Measurements from ENCODE around the gene OLFM1.

The OLFM1 gene

GRCh38 chr9:135126451-135127187 lies 39.2 kb downstream of the OLFM1 start:
- H3K9ac ChIP-seq (ENCODE audit: low read length), result no peak overlapping the region
- H4K8ac ChIP-seq (ENCODE audit: low read length), result no peak overlapping the region
- WGBS, result 84% methylated on average over 32 of the region's 34 CpGs
- no peak overlapping the region for H3K4ac ChIP-seq (ENCODE audit: low read depth in 1 of 2, low read length in 2 of 2)
- H3K4me2 ChIP-seq (ENCODE audit: low read length, poor library complexity, severe bottlenecking), result no peak overlapping the region
- H2BK5ac ChIP-seq (ENCODE audit: low read depth, low read length, poor library complexity, severe bottlenecking), result no peak overlapping the region
- no peak overlapping the region for H2BK12ac ChIP-seq (ENCODE audit: low read length in 2 of 2)
- no peak overlapping the region for H3K23ac ChIP-seq (ENCODE audit: low read length in 2 of 2)
- no peaks in the 10 kb centered on the region for H3K36me3 ChIP-seq (ENCODE audit: control insufficient read depth in 1 of 2, insufficient read depth in 2 of 2, low read depth in 1 of 2, low read length in 2 of 2)
- H2BK120ac ChIP-seq (ENCODE audit: low read depth, low read length), result no peak overlapping the region
- peaks cover 0 to 31% of the 10 kb centered on the region in 2 experiments for H3K27me3 ChIP-seq (ENCODE audit: control insufficient read depth in 1 of 2, insufficient read depth in 1 of 2, low read length in 2 of 2)
- no peaks in the 10 kb centered on the region for H3K4me1 ChIP-seq (ENCODE audit: control insufficient read depth, insufficient read depth, low read depth, low read length)
- no peak for DNase-seq
- H4K91ac ChIP-seq (ENCODE audit: low read length), result no peak overlapping the region
- no peak overlapping the region for H2AFZ ChIP-seq (ENCODE audit: low read depth, low read length)
- H3K14ac ChIP-seq (ENCODE audit: low read length in 2 of 2), result no peak overlapping the region
- no peak overlapping the region for H3K18ac ChIP-seq (ENCODE audit: low read depth in 1 of 2, low read length in 2 of 2)
- H2BK15ac ChIP-seq (ENCODE audit: low read depth, poor library complexity, severe bottlenecking), result no peak overlapping the region
- H3K27ac ChIP-seq (ENCODE audit: low read length, poor library complexity, severe bottlenecking), result no peak overlapping the region
- H3K4me3 ChIP-seq (ENCODE audit: insufficient read depth in 1 of 2, low read depth in 1 of 2, low read length in 2 of 2), result no peak overlapping the region
- H3K79me1 ChIP-seq (replicated peaks; ENCODE audit: low read length, poor library complexity, severe bottlenecking), result no peaks in the 10 kb centered on the region
- no peak overlapping the region for H2AK5ac ChIP-seq (ENCODE audit: low read length, severe bottlenecking)
- no peaks in the 10 kb centered on the region for H3K9me3 ChIP-seq (ENCODE audit: control insufficient read depth, low read length)

- Histone ChIP-seq H3K14ac (ENCODE audit: low read length in 2 of 2) (no peak overlapping the region), H3K9ac (ENCODE audit: low read length) (peak overlapping the region; percentile 47), H3K9me3 (ENCODE audit: control insufficient read depth, low read length) (no peaks in the 10 kb centered on the region), H2BK120ac (ENCODE audit: low read depth, low read length) (no peak overlapping the region), H3K27me3 (ENCODE audit: control insufficient read depth in 1 of 2, insufficient read depth in 1 of 2, low read length in 2 of 2) (peaks cover 0 to 43% of the 10 kb centered on the region in 2 experiments), H2AFZ (ENCODE audit: low read depth, low read length) (no peak overlapping the region), H2BK12ac (ENCODE audit: low read length in 2 of 2) (no peak overlapping the region), H3K4me2 (ENCODE audit: low read length, poor library complexity, severe bottlenecking) (no peak overlapping the region), H3K27ac (ENCODE audit: low read length, poor library complexity, severe bottlenecking) (no peak overlapping the region), H3K4ac (ENCODE audit: low read depth in 1 of 2, low read length in 2 of 2) (no peak overlapping the region), H2BK5ac (ENCODE audit: low read depth, low read length, poor library complexity, severe bottlenecking) (no peak overlapping the region), H3K4me1 (ENCODE audit: control insufficient read depth, insufficient read depth, low read depth, low read length) (no peaks in the 10 kb centered on the region), H2AK5ac (ENCODE audit: low read length, severe bottlenecking) (no peak overlapping the region), H4K8ac (ENCODE audit: low read length) (no peak overlapping the region), H3K4me3 (ENCODE audit: insufficient read depth in 1 of 2, low read depth in 1 of 2, low read length in 2 of 2) (peak overlapping the region in 1 of 2 experiments; percentile 72), H3K18ac (ENCODE audit: low read depth in 1 of 2, low read length in 2 of 2) (no peak overlapping the region), H4K91ac (ENCODE audit: low read length) (no peak overlapping the region), H3K36me3 (ENCODE audit: control insufficient read depth in 1 of 2, insufficient read depth in 2 of 2, low read depth in 1 of 2, low read length in 2 of 2) (no peaks in the 10 kb centered on the region), H3K23ac (ENCODE audit: low read length in 2 of 2) (no peak overlapping the region), H2BK15ac (ENCODE audit: low read depth, poor library complexity, severe bottlenecking) (no peak overlapping the region), H3K79me1 (replicated peaks; ENCODE audit: low read length, poor library complexity, severe bottlenecking) (no peaks in the 10 kb centered on the region)
- DNase-seq, result no peak
- 64% methylated on average over 23 of the region's 23 CpGs for WGBS
Measured at GRCh38 chr9:135127718-135128670, 40.5 kb downstream of the OLFM1 start.

DNA sequence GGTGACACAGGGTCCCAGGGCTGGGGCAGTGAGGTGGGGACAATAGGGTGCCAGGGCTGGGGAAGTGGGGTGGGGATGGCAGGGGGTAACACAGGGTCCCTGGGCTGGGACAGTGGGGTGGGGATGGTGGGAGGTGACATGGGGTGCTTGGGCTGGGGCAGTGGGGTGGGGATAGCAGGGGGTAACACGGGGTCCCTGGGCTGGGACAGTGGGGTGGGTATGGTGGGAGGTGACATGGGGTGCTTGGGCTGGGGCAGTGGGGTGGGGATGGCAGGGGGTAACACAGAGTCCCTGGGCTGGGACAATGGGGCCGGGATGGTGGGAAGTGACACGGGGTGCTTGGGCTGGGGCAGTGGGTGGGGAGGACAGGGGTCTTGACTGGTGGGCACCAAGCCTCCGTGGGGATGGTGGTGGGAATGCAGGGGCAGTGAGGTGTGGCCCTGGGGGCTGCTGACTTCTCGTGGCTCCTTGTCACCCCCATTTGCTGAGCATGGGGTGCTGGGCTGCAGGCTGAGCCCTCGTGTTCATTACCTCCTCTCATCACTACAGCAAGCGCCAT lies 41.7 kb downstream of the OLFM1 start:
- Histone ChIP-seq H4K91ac (ENCODE audit: low read length) (no peak overlapping the region), H3K9me3 (ENCODE audit: control insufficient read depth, low read length) (no peaks in the 10 kb centered on the region), H2BK120ac (ENCODE audit: low read depth, low read length) (no peak overlapping the region), H3K27ac (ENCODE audit: low read length, poor library complexity, severe bottlenecking) (no peak overlapping the region), H3K4me2 (ENCODE audit: low read length, poor library complexity, severe bottlenecking) (no peak overlapping the region), H3K36me3 (ENCODE audit: control insufficient read depth in 1 of 2, insufficient read depth in 2 of 2, low read depth in 1 of 2, low read length in 2 of 2) (no peaks in the 10 kb centered on the region), H3K79me1 (replicated peaks; ENCODE audit: low read length, poor library complexity, severe bottlenecking) (no peaks in the 10 kb centered on the region), H2AFZ (ENCODE audit: low read depth, low read length) (no peak overlapping the region), H3K4me3 (ENCODE audit: insufficient read depth in 1 of 2, low read depth in 1 of 2, low read length in 2 of 2) (no peak overlapping the region), H2BK5ac (ENCODE audit: low read depth, low read length, poor library complexity, severe bottlenecking) (no peak overlapping the region), H3K23ac (ENCODE audit: low read length in 2 of 2) (no peak overlapping the region), H3K9ac (ENCODE audit: low read length) (no peak overlapping the region), H3K18ac (ENCODE audit: low read depth in 1 of 2, low read length in 2 of 2) (no peak overlapping the region), H3K4ac (ENCODE audit: low read depth in 1 of 2, low read length in 2 of 2) (no peak overlapping the region), H2AK5ac (ENCODE audit: low read length, severe bottlenecking) (no peak overlapping the region), H3K14ac (ENCODE audit: low read length in 2 of 2) (no peak overlapping the region), H3K27me3 (ENCODE audit: control insufficient read depth in 1 of 2, insufficient read depth in 1 of 2, low read length in 2 of 2) (peaks cover 0 to 55% of the 10 kb centered on the region in 2 experiments), H2BK15ac (ENCODE audit: low read depth, poor library complexity, severe bottlenecking) (no peak overlapping the region), H3K4me1 (ENCODE audit: control insufficient read depth, insufficient read depth, low read depth, low read length) (no peaks in the 10 kb centered on the region), H4K8ac (ENCODE audit: low read length) (no peak overlapping the region), H2BK12ac (ENCODE audit: low read length in 2 of 2) (no peak overlapping the region)
- WGBS, result 70% methylated on average over 6 of the region's 7 CpGs
- DNase-seq, result no peak

All from mesenchymal stem cell (in vitro differentiated cells and primary cell).